G401 (cell line): ENCODE results near the gene OR7A10. TPM values are rescaled to one million over a fixed set of nuclear protein-coding genes. Genes with fewer than 3 reads are reported as not detected.
"Not testable (repeated sequence)": the region's sequence is repeated elsewhere in the genome, so short reads cannot be mapped to it uniquely, and the experiment has no call there.

Experiments
- DNase-seq: peaks from one replicate; pipeline ENCODE4 v3.0.0-alpha.2; 2015; ENCODE audit warnings: low spot score
- in situ Hi-C: cut with HindIII; loops from 2 replicates; pipeline ENCODE4 v1.10.0; 2016; ENCODE audit warnings: low sequenced_read_pairs, mixed read lengths
- total RNA-seq: library from RNA; depleted of rRNA; stranded (reverse); fragments of >200 nt; shearing (Covaris generic); gene quantifications from 2 replicates; pipeline ENCODE4 v1.2.3, GENCODE V29; 2014; rRNA removed

Gene OR7A10
- total RNA-seq, 1 experiment from 2014 or later, result not detected

- DNase-seq, result no peak
- in situ Hi-C loops, result no loop called here
Observed at GRCh38 chr19:14798760-14799159, 50.0 kb downstream of the OR7A10 start.

- in situ Hi-C loops, result no loop called here
- DNase-seq, result no peak
Observed at GRCh38 chr19:14796021-14796420, 52.7 kb downstream of the OR7A10 start.

- no peak for DNase-seq
- in situ Hi-C loops, result no loop called here
Observed at GRCh38 chr19:14795078-14795721, 53.5 kb downstream of the OR7A10 start.

GRCh38 chr19:14792250-14792649, 56.5 kb downstream of the OR7A10 start:
- DNase-seq, in situ Hi-C loops: not testable (repeated sequence)

Other genes with a start within 250 kb of the OR7A10 start
- not detected in 2 replicates for gene ADGRE3, start 174.1 kb downstream of the OR7A10 start, total RNA-seq
- 8.8 and 9.8 TPM in 2 replicates for gene ZNF333, start 158.9 kb downstream of the OR7A10 start, total RNA-seq
- gene ADGRE2, start 70.4 kb downstream of the OR7A10 start, total RNA-seq, result not detected in 2 replicates
- not detected in 2 replicates for gene OR7A5, start 13.7 kb downstream of the OR7A10 start, total RNA-seq
- gene OR7C1, start 13.7 kb downstream of the OR7A10 start, total RNA-seq, result not detected in 2 replicates
- gene OR7A17, start 37.2 kb upstream of the OR7A10 start, total RNA-seq, result not detected in 2 replicates
- gene OR7C2, start 92.6 kb upstream of the OR7A10 start, total RNA-seq, result not detected in 2 replicates
- 3.7 TPM in 1 of 2 replicates, not detected in the other for gene SLC1A6, start 130.9 kb upstream of the OR7A10 start, total RNA-seq
- not detected in 2 replicates for gene CASP14, start 200.6 kb upstream of the OR7A10 start, total RNA-seq
- not detected in 2 replicates for gene OR1I1, start 233.3 kb upstream of the OR7A10 start, total RNA-seq